SK-N-SH treated with all-trans-retinoic acid at 6 μM for 48 hours (cell line): ENCODE results near the gene TEKTIP1.

Experiments used
- ATAC-seq: fragments of 200-7000 bp; cut with Tn5 transposase; 3 replicates; pipeline ENCODE4 v1.9.1; 2020; ENCODE audit warnings: mild to moderate bottlenecking, moderate library complexity
- BACH2 ChIP-seq: fragments of 250-450 bp; sonication (Bioruptor Pico); IDR thresholded peaks from 2 replicates; pipeline ENCODE4 v1.9.0; 2021; ENCODE audit warnings: mild to moderate bottlenecking, borderline replicate concordance
- CSDC2 ChIP-seq: fragments of 250-450 bp; sonication (Bioruptor Pico); IDR thresholded peaks from 2 replicates; pipeline ENCODE4 v1.5.0; 2020; ENCODE audit warnings: mild to moderate bottlenecking, moderate library complexity
- CSRNP3 ChIP-seq: fragments of 250-450 bp; sonication (Bioruptor Pico); IDR thresholded peaks from 2 replicates; pipeline ENCODE4 v1.5.1; 2021; ENCODE audit warnings: mild to moderate bottlenecking, moderate library complexity
- ESRRG ChIP-seq: fragments of 250-450 bp; sonication (Bioruptor Pico); IDR thresholded peaks from 2 replicates; pipeline ENCODE4 v1.6.1; 2021; ENCODE audit warnings: mild to moderate bottlenecking
- GLIS3 ChIP-seq: fragments of 250-450 bp; sonication (Bioruptor Pico); IDR thresholded peaks from 2 replicates; pipeline ENCODE4 v1.5.0; 2020; ENCODE audit warnings: mild to moderate bottlenecking, moderate library complexity
- OSR1 ChIP-seq: fragments of 250-450 bp; sonication (Bioruptor Pico); IDR thresholded peaks from 2 replicates; pipeline ENCODE4 v1.8.0; 2022; ENCODE audit warnings: moderate library complexity, mild to moderate bottlenecking, inconsistent platforms
- PATZ1 ChIP-seq: fragments of 250-450 bp; sonication (Bioruptor Pico); IDR thresholded peaks from 2 replicates; pipeline ENCODE4 v1.8.0; 2020; ENCODE audit warnings: mild to moderate bottlenecking, moderate library complexity, borderline replicate concordance
- PPARA ChIP-seq: fragments of 250-450 bp; sonication (Bioruptor Pico); IDR thresholded peaks from 2 replicates; pipeline ENCODE4 v1.5.0; 2020; ENCODE audit warnings: mild to moderate bottlenecking, borderline replicate concordance
- SNAI2 ChIP-seq: fragments of 250-450 bp; sonication (Bioruptor Pico); IDR thresholded peaks from 2 replicates; pipeline ENCODE4 v1.5.0; 2020; ENCODE audit warnings: mild to moderate bottlenecking, moderate library complexity
- TCF4 ChIP-seq: fragments of 250-450 bp; sonication (Bioruptor Pico); IDR thresholded peaks from 2 replicates; pipeline ENCODE4 v1.8.0; 2021; ENCODE audit warnings: mild to moderate bottlenecking, moderate library complexity, borderline replicate concordance
- TOX ChIP-seq: fragments of 250-450 bp; sonication (Bioruptor Pico); IDR thresholded peaks from 2 replicates; pipeline ENCODE4 v1.8.0; 2021; ENCODE audit warnings: mild to moderate bottlenecking, moderate library complexity, borderline replicate concordance
- TSHZ2 ChIP-seq: fragments of 250-450 bp; sonication (Bioruptor Pico); IDR thresholded peaks from 2 replicates; pipeline ENCODE4 v1.5.0; 2020; ENCODE audit warnings: mild to moderate bottlenecking, moderate library complexity
- ZC3H10 ChIP-seq: fragments of 250-450 bp; sonication (Bioruptor Pico); IDR thresholded peaks from 2 replicates; pipeline ENCODE4 v1.5.1; 2021; ENCODE audit warnings: mild to moderate bottlenecking, moderate library complexity
- ZFP3 ChIP-seq: fragments of 250-450 bp; sonication (Bioruptor Pico); IDR thresholded peaks from 2 replicates; pipeline ENCODE4 v1.5.0; 2020; ENCODE audit warnings: mild to moderate bottlenecking, moderate library complexity
- ZFP30 ChIP-seq: fragments of 450-650 bp; formaldehyde crosslinking; IDR thresholded peaks from 2 replicates; pipeline ENCODE4 v1.5.0; 2022; ENCODE audit warnings: mild to moderate bottlenecking, moderate library complexity
- ZNF565 ChIP-seq: fragments of 450-650 bp; formaldehyde crosslinking; conservative IDR thresholded peaks from 2 replicates; pipeline ENCODE4 v1.5.0; 2020; ENCODE audit warnings: low read depth, mild to moderate bottlenecking, moderate library complexity
- ZNF70 ChIP-seq: fragments of 450-650 bp; formaldehyde crosslinking; IDR thresholded peaks from 2 replicates; pipeline ENCODE4 v1.5.0; 2020; ENCODE audit warnings: mild to moderate bottlenecking, moderate library complexity
- ZNF8 ChIP-seq: fragments of 450-650 bp; formaldehyde crosslinking; IDR thresholded peaks from 2 replicates; pipeline ENCODE4 v1.5.0; 2020; ENCODE audit warnings: mild to moderate bottlenecking, moderate library complexity
- TF ChIP-seq, protein P1 (sequence below): fragments of 250-450 bp; sonication (Bioruptor Pico); IDR thresholded peaks from 2 replicates; pipeline ENCODE4 v1.8.0; 2021; ENCODE audit warnings: low read depth, mild to moderate bottlenecking, moderate library complexity, borderline replicate concordance

TEKTIP1 gene

DNA sequence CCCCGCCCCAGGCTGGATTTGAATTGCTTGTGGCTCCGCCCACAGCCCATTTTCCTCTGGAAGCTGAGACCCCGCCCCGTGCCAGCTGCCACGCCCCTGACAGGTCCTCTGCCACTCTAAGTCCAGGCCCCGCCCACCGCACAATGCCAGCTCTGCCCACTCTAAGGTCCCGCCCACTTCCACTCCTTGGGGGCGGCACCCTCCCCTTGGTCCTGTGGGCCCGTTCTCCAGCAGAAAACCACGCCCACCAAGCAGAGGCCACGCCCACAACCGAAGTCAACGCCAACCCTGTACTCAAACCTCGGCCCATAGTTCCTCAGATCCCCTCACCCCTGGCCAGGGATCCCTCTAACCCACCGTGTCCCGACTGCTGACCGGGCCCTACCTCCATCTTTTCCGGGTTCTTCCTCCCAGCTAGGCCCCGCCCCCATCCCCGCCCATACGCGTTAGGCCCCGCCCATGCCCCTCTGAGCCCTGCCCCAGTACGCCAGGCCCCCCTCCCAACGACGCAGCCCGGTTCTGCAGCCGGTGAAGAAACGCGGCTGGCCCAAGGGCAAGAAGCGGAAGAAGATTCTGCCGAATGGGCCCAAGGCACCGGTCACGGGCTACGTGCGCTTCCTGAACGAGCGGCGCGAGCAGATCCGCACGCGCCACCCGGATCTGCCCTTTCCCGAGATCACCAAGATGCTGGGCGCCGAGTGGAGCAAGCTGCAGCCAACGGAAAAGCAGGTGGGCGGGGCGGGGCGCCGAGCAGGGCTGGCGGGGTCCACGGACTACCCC, 35.1 kb downstream of the TEKTIP1 start:
- no peak for TF ChIP-seq ZNF8 (CRISPR knock-in tag)
- TF ChIP-seq, all 23 proteins: peak for 0
- ATAC-seq, result peak; percentile 60

GRCh38 chr19:3575260-3575741, 36.3 kb downstream of the TEKTIP1 start:
- ATAC-seq, result no peak

DNA sequence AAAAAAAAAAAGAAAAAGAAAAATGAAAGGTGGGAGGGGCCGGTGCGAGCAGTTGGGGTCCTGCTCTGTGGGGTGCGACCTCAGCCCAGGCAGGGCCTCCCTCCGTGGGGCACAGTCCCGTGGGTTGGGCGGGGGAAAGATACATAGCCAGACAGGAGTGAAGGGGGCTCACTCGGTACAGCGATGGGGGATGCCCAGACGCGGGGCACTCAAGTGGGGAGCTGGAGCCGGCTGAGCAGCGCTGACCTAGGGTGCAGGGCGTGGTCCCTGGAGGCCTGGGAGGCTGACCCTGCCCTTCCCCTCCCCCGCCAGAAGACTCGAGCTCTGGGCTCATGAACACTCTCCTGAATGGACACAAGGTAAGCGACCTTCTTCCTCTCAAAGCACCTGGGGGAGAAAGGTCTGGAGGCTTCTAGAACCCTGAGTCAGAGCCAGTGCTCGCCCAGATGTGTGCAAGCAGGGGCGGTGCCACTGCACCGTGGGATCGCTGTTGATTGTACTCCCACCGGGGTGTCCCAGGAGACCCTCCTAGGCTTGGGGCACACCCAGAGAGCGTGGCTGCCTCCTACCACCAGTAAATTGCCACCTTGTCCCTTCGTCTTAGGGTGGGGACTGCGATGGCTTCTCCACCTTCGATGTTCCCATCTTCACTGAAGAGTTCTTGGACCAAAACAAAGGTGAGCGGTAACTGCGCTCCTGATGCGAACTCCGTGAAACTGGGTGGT, 37.1 kb downstream of the TEKTIP1 start:
- TF ChIP-seq, protein P1, sequence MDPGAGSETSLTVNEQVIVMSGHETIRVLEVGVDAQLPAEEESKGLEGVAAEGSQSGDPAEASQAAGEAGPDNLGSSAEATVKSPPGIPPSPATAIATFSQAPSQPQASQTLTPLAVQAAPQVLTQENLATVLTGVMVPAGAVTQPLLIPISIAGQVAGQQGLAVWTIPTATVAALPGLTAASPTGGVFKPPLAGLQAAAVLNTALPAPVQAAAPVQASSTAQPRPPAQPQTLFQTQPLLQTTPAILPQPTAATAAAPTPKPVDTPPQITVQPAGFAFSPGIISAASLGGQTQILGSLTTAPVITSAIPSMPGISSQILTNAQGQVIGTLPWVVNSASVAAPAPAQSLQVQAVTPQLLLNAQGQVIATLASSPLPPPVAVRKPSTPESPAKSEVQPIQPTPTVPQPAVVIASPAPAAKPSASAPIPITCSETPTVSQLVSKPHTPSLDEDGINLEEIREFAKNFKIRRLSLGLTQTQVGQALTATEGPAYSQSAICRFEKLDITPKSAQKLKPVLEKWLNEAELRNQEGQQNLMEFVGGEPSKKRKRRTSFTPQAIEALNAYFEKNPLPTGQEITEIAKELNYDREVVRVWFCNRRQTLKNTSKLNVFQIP (CRISPR knock-in tag), result no peak
- TF ChIP-seq PPARA (CRISPR knock-in tag) (no peak), TOX (CRISPR knock-in tag) (no peak)
- TF ChIP-seq, all 23 proteins: peak for 0
- no peak for ATAC-seq

More at GRCh38 chr19:3575260-3575741, 36.3 kb downstream of the TEKTIP1 start:
- TF ChIP-seq ZC3H10 (CRISPR knock-in tag) (no peak), CSRNP3 (CRISPR knock-in tag) (no peak), TOX (CRISPR knock-in tag) (no peak), PATZ1 (CRISPR knock-in tag) (no peak), ZFP3 (CRISPR knock-in tag) (no peak), ZNF70 (CRISPR knock-in tag) (no peak), ZNF565 (CRISPR knock-in tag) (no peak), ESRRG (CRISPR knock-in tag) (no peak), OSR1 (CRISPR knock-in tag) (no peak), SNAI2 (CRISPR knock-in tag) (no peak), GLIS3 (CRISPR knock-in tag) (no peak), BACH2 (no peak)
- TF ChIP-seq, protein P1 (CRISPR knock-in tag), result no peak

DNA sequence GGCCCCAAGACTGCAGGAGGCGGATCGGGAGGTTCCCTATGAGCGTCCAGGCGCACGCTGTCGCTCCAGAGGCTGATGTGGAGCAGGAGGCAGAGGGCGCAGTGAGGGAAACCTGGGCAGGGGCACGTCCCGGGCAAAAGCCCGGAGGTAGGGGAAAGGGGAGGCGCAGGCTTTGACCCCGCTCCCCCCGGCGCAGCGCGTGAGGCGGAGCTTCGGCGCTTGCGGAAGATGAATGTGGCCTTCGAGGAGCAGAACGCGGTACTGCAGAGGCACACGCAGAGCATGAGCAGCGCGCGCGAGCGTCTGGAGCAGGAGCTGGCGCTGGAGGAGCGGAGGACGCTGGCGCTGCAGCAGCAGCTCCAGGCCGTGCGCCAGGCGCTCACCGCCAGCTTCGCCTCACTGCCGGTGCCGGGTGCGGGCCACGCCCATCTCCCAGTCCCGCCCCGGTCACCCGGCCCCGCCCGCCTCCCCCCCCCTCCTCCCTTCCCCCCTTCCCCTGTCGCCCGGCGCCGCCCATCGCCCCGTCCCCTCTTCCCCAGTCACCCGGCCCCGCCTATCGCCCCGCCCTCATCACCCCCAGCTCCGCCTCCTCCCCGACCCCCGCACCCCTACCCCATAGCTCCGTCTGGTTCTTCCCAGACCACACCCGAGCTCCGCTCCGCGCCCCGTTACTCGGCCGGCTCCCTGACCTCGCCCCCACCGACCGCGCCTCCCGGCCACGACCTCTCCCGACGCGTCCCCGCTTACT, 37.9 kb downstream of the TEKTIP1 start:
- TF ChIP-seq TCF4 (CRISPR knock-in tag) (no peak), ZNF8 (CRISPR knock-in tag) (no peak), CSRNP3 (CRISPR knock-in tag) (no peak), ZFP30 (CRISPR knock-in tag) (no peak), SNAI2 (CRISPR knock-in tag) (no peak), GLIS3 (CRISPR knock-in tag) (no peak), CSDC2 (CRISPR knock-in tag) (no peak), TSHZ2 (CRISPR knock-in tag) (no peak), PPARA (CRISPR knock-in tag) (no peak), ZNF70 (CRISPR knock-in tag) (no peak)
- ATAC-seq, result no peak
